SKM-1 (cell line): ENCODE results near the gene PADI1.
"Not testable (repeated sequence)": the region's sequence is repeated elsewhere in the genome, so short reads cannot be mapped to it uniquely, and the experiment has no call there.

Experiments used
- DNase-seq: peaks from one replicate; lab custom pipeline; 2025; ENCODE audit not compliant: unreplicated experiment; lab: John Stamatoyannopoulos, UW

PADI1 gene

GRCh38 chr1:17239420-17239819, 34.5 kb downstream of the PADI1 start:
- peak; percentile 73 for DNase-seq

- DNase-seq = not testable (repeated sequence)
These were observed 36.3 kb downstream of the PADI1 start for GRCh38 chr1:17241011-17241779.

GRCh38 chr1:17241780-17242074, 36.8 kb downstream of the PADI1 start:
- DNase-seq = not testable (repeated sequence)

- no peak for DNase-seq
These were observed 38.3 kb downstream of the PADI1 start for GRCh38 chr1:17243274-17243673.

GRCh38 chr1:17244821-17245740, 40.2 kb downstream of the PADI1 start:
- DNase-seq = no peak

GRCh38 chr1:17245816-17246325, 40.9 kb downstream of the PADI1 start:
- no peak for DNase-seq

GRCh38 chr1:17246971-17247370, 42.0 kb downstream of the PADI1 start:
- DNase-seq = no peak

GRCh38 chr1:17248781-17249180, 43.9 kb downstream of the PADI1 start, which contains the start of gene PADI3:
Gene PADI3, plus strand, starts transcription at chr1:17249098. Its CDS starts 40 bp downstream, at chr1:17249138.
- no peak for DNase-seq

- no peak for DNase-seq
These were observed 45.7 kb downstream of the PADI1 start for GRCh38 chr1:17250601-17251000.

- DNase-seq = no peak
These were observed 46.3 kb downstream of the PADI1 start for GRCh38 chr1:17251246-17251645.

- DNase-seq = no peak
These were observed 46.9 kb downstream of the PADI1 start for GRCh38 chr1:17251701-17252376.

GRCh38 chr1:17255336-17255735, 50.4 kb downstream of the PADI1 start:
- no peak for DNase-seq

GRCh38 chr1:17258116-17258757, 53.3 kb downstream of the PADI1 start:
- DNase-seq = no peak

GRCh38 chr1:17258758-17259130, 53.8 kb downstream of the PADI1 start:
- no peak for DNase-seq

- DNase-seq = no peak
These were observed 54.4 kb downstream of the PADI1 start for GRCh38 chr1:17259233-17259873.

GRCh38 chr1:17260264-17260663, 55.3 kb downstream of the PADI1 start:
- DNase-seq = no peak

GRCh38 chr1:17260738-17261137, 55.8 kb downstream of the PADI1 start:
- no peak for DNase-seq

- DNase-seq = no peak
These were observed 59.0 kb downstream of the PADI1 start for GRCh38 chr1:17263936-17264335.

GRCh38 chr1:17264470-17264869, 59.5 kb downstream of the PADI1 start:
- DNase-seq = no peak

- DNase-seq = no peak
These were observed 60.2 kb downstream of the PADI1 start for GRCh38 chr1:17265162-17265561.
